ENCODE results near the gene OR6S1. TPM values are rescaled to one million over a fixed set of nuclear protein-coding genes. Genes with fewer than 3 reads are reported as not detected.

Gene OR6S1
- total and polyA plus RNA-seq, 8 donors: not detected

- Histone ChIP-seq H3K36me3 (no peaks in the 10 kb centered on the region), H3K27me3 (no peaks in the 10 kb centered on the region), H3K9me3 (no peaks in the 10 kb centered on the region), H3K4me1 (peaks cover 3 to 13% of the 10 kb centered on the region in 2 donors), H3K4me3 (no peak overlapping the region), H3K27ac (no peak overlapping the region)
- ATAC-seq (peak; percentile 49), DNase-seq (no peak)
- intact Hi-C loops (cut with DNase I): loop anchor here in 1 of 2 donors (10.0 kb wide), 3 partner anchors 72 to 282 kb away; partner anchors contain the start of gene TEP1
- peak; percentile 27 to 32 for TF ChIP-seq CTCF (IDR thresholded peaks at IDR 0.05)
Observed at GRCh38 chr14:20606190-20606901, 35.1 kb downstream of the OR6S1 start.

- Histone ChIP-seq H3K36me3 (no peaks in the 10 kb centered on the region), H3K4me3 (no peak overlapping the region), H3K27me3 (no peaks in the 10 kb centered on the region), H3K9me3 (no peaks in the 10 kb centered on the region), H3K27ac (no peak overlapping the region), H3K4me1 (no peaks in the 10 kb centered on the region)
- no peak for TF ChIP-seq CTCF (IDR thresholded peaks at IDR 0.05)
- intact Hi-C loops (cut with DNase I): loop anchor here in 1 of 2 donors (10.0 kb wide), 3 partner anchors 69 to 279 kb away; partner anchors contain the start of gene TEP1
- DNase-seq: no peak
- no peak for ATAC-seq
Observed at GRCh38 chr14:20603813-20604690, 37.4 kb downstream of the OR6S1 start.

GRCh38 chr14:20602583-20602982 lies 38.9 kb downstream of the OR6S1 start:
- no peak for TF ChIP-seq CTCF (IDR thresholded peaks at IDR 0.05)
- intact Hi-C loops (cut with DNase I): loop anchor here in 1 of 2 donors (10.0 kb wide), 3 partner anchors 68 to 278 kb away; partner anchors contain the start of gene TEP1

GRCh38 chr14:20601522-20601921 lies 40.0 kb downstream of the OR6S1 start:
- intact Hi-C loops (cut with DNase I): loop anchor here in 1 of 2 donors (10.0 kb wide), 3 partner anchors 67 to 277 kb away; partner anchors contain the start of gene TEP1

More at GRCh38 chr14:20602583-20602982, 38.9 kb downstream of the OR6S1 start:
- ATAC-seq (no peak), DNase-seq (no peak)
- Histone ChIP-seq H3K36me3 (no peaks in the 10 kb centered on the region), H3K4me3 (no peak overlapping the region), H3K4me1 (no peaks in the 10 kb centered on the region), H3K27ac (no peak overlapping the region), H3K9me3 (no peaks in the 10 kb centered on the region), H3K27me3 (no peaks in the 10 kb centered on the region)

More at GRCh38 chr14:20601522-20601921, 40.0 kb downstream of the OR6S1 start:
- no peak for TF ChIP-seq CTCF (IDR thresholded peaks at IDR 0.05)
- DNase-seq (no peak), ATAC-seq (no peak)
- H3K4me1 ChIP-seq: no peaks in the 10 kb centered on the region
- no peak overlapping the region for H3K4me3 ChIP-seq
- H3K27me3 ChIP-seq: no peaks in the 10 kb centered on the region
- no peaks in the 10 kb centered on the region for H3K36me3 ChIP-seq
- H3K27ac ChIP-seq: no peak overlapping the region
- H3K9me3 ChIP-seq: no peaks in the 10 kb centered on the region

Measured in left lung (tissue), 10 donors.